Right lobe of liver (tissue), 4 donors: Measurements from ENCODE around the gene UBE2QL1.

Experiments used
- CTCF ChIP-seq, 4 donors: fragments of 200-600 bp in 3 of 4; fragments of 450-650 bp in 1 of 4; IDR thresholded peaks; one replicate each; pipeline versions ENCODE4 v1.5.1 to v1.8.0; 2016 to 2022; ENCODE audit warnings: antibody characterized with exemption in 4 of 4, mild to moderate bottlenecking in 2 of 4
- POLR2A ChIP-seq: fragments of 450-650 bp; IDR thresholded peaks from one replicate; pipeline ENCODE4 v1.6.1; 2017; ENCODE audit warnings: antibody characterized with exemption, mild to moderate bottlenecking
- donor health status: DM: no; HTN: no; CAD: no.
- donor health status: DM: no; HTN: no; CAD: no.
- donor health status: DM: no; HTN: yes; CAD: no.

GRCh38 chr5:6522331-6522730 lies 73.7 kb downstream of the UBE2QL1 start:
- TF ChIP-seq CTCF (IDR thresholded peaks at IDR 0.05): no peak
- TF ChIP-seq POLR2A: no peak
